ENCODE results near the gene TCF7. TPM values are rescaled to one million over a fixed set of nuclear protein-coding genes. Genes with fewer than 3 reads are reported as not detected.

TCF7 gene
- total and polyA plus RNA-seq, 2 of the 13 experiments (the other 11 are each of a cell fraction or from before 2014, with no cell fraction given): 6.3 to 6.8 TPM

DNA sequence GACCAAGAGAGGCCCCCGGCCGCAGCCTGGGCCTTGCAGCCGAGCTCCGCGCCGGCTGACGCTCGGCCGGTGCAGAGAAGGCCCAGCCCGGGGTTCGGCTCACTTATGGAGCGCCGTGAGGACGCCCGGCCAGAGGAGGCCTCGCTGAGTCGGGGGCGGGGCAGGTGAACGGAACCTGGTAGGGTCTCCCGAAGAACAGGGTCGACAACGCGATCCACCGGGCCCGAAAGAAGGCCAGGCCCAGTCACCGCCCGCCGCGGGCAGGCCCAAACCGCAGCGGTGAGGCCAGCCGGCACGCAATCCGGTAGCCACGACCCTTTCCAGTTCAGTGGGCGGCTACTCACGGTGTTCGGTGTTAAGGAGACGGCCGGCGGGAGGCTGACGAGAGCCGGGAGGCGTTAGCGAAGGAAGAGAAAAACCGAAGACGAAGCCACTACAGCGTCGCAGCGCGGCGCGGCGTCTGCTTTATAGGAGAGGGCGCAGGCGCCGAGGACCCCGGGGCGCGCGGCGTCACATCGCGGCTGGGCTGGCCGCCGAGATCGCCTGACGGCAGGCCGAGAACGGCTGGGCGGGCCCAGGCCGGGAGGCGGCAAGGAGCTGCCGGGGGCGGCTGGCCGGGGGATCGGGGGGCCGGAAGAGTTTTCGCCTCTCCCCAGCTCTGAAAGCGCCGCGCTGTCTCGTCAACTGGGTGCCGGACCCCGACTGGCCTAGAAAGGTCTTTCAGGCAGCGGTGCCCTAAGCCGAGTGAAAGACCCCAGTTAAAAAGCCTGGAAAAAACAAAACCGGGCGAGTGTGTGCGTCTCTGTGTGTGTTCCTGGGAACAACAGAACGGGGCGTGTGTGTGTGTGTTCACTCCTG, 62.3 kb downstream of the TCF7 start, which contains the start of gene SKP1 (continued):
- TF ChIP-seq, protein P1, sequence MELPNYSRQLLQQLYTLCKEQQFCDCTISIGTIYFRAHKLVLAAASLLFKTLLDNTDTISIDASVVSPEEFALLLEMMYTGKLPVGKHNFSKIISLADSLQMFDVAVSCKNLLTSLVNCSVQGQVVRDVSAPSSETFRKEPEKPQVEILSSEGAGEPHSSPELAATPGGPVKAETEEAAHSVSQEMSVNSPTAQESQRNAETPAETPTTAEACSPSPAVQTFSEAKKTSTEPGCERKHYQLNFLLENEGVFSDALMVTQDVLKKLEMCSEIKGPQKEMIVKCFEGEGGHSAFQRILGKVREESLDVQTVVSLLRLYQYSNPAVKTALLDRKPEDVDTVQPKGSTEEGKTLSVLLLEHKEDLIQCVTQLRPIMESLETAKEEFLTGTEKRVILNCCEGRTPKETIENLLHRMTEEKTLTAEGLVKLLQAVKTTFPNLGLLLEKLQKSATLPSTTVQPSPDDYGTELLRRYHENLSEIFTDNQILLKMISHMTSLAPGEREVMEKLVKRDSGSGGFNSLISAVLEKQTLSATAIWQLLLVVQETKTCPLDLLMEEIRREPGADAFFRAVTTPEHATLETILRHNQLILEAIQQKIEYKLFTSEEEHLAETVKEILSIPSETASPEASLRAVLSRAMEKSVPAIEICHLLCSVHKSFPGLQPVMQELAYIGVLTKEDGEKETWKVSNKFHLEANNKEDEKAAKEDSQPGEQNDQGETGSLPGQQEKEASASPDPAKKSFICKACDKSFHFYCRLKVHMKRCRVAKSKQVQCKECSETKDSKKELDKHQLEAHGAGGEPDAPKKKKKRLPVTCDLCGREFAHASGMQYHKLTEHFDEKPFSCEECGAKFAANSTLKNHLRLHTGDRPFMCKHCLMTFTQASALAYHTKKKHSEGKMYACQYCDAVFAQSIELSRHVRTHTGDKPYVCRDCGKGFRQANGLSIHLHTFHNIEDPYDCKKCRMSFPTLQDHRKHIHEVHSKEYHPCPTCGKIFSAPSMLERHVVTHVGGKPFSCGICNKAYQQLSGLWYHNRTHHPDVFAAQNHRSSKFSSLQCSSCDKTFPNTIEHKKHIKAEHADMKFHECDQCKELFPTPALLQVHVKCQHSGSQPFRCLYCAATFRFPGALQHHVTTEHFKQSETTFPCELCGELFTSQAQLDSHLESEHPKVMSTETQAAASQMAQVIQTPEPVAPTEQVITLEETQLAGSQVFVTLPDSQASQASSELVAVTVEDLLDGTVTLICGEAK (IDR thresholded peaks at IDR 0.05): no peak
- TF ChIP-seq, protein P1 (CRISPR knock-in tag; IDR thresholded peaks at IDR 0.05): no peak; the same call in 1 of the 2 replicates
- TF ChIP-seq ZNF446 (CRISPR knock-in tag; IDR thresholded peaks at IDR 0.05) (0 out of 2 replicates have a peak, but pooled peaks have one; percentile 68), AGO2 (optimal IDR thresholded peaks at IDR 0.05; ENCODE audit: low read depth, low read length) (peak; percentile 91), ZNF138 (CRISPR knock-in tag; IDR thresholded peaks at IDR 0.05; ENCODE audit: low read depth) (no peak), TRIM24 (CRISPR knock-in tag; IDR thresholded peaks at IDR 0.05) (no peak), TAF1 (CRISPR knock-in tag; IDR thresholded peaks at IDR 0.05) (peak; percentile 95), RNF2 (conservative IDR thresholded peaks at IDR 0.05; ENCODE audit: low read depth) (0 out of 2 replicates have a peak, but pooled peaks have one; percentile 34), SCMH1 (CRISPR knock-in tag; IDR thresholded peaks at IDR 0.05; ENCODE audit: borderline replicate concordance) (no peak)
- TF ChIP-seq, protein P2, sequence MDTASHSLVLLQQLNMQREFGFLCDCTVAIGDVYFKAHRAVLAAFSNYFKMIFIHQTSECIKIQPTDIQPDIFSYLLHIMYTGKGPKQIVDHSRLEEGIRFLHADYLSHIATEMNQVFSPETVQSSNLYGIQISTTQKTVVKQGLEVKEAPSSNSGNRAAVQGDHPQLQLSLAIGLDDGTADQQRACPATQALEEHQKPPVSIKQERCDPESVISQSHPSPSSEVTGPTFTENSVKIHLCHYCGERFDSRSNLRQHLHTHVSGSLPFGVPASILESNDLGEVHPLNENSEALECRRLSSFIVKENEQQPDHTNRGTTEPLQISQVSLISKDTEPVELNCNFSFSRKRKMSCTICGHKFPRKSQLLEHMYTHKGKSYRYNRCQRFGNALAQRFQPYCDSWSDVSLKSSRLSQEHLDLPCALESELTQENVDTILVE (CRISPR knock-in tag; IDR thresholded peaks at IDR 0.05): peak; percentile 85; the same call in 1 of the 2 replicates
- TF ChIP-seq, protein P3, sequence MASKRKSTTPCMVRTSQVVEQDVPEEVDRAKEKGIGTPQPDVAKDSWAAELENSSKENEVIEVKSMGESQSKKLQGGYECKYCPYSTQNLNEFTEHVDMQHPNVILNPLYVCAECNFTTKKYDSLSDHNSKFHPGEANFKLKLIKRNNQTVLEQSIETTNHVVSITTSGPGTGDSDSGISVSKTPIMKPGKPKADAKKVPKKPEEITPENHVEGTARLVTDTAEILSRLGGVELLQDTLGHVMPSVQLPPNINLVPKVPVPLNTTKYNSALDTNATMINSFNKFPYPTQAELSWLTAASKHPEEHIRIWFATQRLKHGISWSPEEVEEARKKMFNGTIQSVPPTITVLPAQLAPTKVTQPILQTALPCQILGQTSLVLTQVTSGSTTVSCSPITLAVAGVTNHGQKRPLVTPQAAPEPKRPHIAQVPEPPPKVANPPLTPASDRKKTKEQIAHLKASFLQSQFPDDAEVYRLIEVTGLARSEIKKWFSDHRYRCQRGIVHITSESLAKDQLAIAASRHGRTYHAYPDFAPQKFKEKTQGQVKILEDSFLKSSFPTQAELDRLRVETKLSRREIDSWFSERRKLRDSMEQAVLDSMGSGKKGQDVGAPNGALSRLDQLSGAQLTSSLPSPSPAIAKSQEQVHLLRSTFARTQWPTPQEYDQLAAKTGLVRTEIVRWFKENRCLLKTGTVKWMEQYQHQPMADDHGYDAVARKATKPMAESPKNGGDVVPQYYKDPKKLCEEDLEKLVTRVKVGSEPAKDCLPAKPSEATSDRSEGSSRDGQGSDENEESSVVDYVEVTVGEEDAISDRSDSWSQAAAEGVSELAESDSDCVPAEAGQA (IDR thresholded peaks at IDR 0.05; ENCODE audit: low read depth): no peak
- TF ChIP-seq, protein P3 (CRISPR knock-in tag; IDR thresholded peaks at IDR 0.05; ENCODE audit: borderline replicate concordance): peak; percentile 92; the same call in 1 of the 2 replicates

Measured in HepG2 (cell line).